Activated naive CD4-positive, alpha-beta T cell treated with anti-CD3 and anti-CD28 coated beads, Interleukin-2, amount 10 ng/mL, durations not matched to agents 7 days and 5 days (primary cell): ENCODE measurements around the gene PAPOLG.
A peak's percentile ranks its signal among the peaks of the same experiment; 100 is the strongest.

Experiments
- CTCF ChIA-PET: fragments of 350-600 bp; sonication (Branson Sonifier 250); formaldehyde crosslinking; loops from one replicate; lab custom pipeline; 2021; ENCODE audit warnings: antibody characterized with exemption; lab: Charles Lee
- DNase-seq: peaks from one replicate; pipeline ENCODE4 v3.0.0-alpha.2; 2020
- H3K27ac Mint-ChIP-seq: one replicate; pipeline ENCODE4 v1.8.0; 2021; ENCODE audit warnings: mild to moderate bottlenecking, moderate library complexity, mixed read lengths
- H3K27me3 Mint-ChIP-seq: one replicate; pipeline ENCODE4 v1.8.0; 2021; ENCODE audit warnings: mild to moderate bottlenecking, mixed read lengths
- H3K36me3 Mint-ChIP-seq: one replicate; pipeline ENCODE4 v1.8.0; 2021; ENCODE audit warnings: mixed read lengths
- H3K4me1 Mint-ChIP-seq: one replicate; pipeline ENCODE4 v1.8.0; 2021; ENCODE audit warnings: mixed read lengths
- H3K4me3 Mint-ChIP-seq: one replicate; pipeline ENCODE4 v1.8.0; 2021; ENCODE audit warnings: mild to moderate bottlenecking, moderate library complexity, mixed read lengths
- H3K9me3 Mint-ChIP-seq: one replicate; pipeline ENCODE4 v1.8.0; 2021; ENCODE audit warnings: mixed read lengths

PAPOLG gene

DNA sequence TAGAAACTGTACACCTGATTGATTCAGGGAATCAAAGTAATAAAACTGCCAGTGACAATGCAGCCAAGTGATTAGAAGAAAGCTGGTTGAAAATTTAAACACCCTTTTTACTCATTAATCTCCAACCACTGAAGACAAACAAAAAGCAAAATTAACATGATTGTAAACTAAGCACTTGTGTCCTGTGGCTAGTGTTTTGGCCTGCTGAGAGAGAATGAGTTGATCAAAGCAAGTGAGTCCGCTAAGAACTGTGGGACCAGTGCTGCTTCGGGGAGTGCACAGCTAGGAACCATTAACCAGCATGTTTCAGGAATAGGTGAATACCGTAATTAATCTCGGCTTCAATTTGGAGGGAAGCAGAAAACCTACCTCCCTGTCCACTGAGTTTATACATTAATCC, 13.6 kb upstream of the PAPOLG start:
- Mint-ChIP-seq H3K9me3 (peaks cover 2% of the 10 kb centered on the region), H3K27ac (no peak overlapping the region), H3K36me3 (no peaks in the 10 kb centered on the region), H3K4me1 (peaks cover 31% of the 10 kb centered on the region), H3K27me3 (peaks cover 39% of the 10 kb centered on the region), H3K4me3 (no peak overlapping the region)
- CTCF ChIA-PET = no interaction called here
- no peak for DNase-seq

DNA sequence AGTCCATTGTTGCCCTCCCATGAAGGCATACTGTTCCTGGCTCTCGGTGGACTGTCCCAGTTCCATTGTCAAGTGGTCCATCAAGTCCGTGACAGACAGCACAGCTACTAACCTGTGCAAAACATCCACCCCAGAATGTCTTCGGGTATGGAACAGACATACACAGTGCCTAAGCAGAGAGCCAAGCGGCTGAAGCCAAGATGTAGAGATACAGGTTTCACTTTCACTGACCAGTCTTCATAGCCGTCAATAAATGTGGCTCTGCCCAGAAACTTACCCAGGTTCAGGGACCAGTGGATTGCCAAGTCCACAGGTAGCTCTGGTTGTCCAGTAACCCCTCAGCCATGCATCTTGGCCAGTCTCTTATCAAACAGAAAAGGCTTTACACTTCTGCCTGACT, 10.7 kb upstream of the PAPOLG start:
- Mint-ChIP-seq H3K27ac (no peak overlapping the region), H3K4me1 (peaks cover 31% of the 10 kb centered on the region), H3K27me3 (peaks cover 22% of the 10 kb centered on the region), H3K36me3 (no peaks in the 10 kb centered on the region), H3K4me3 (no peak overlapping the region), H3K9me3 (no peaks in the 10 kb centered on the region)
- CTCF ChIA-PET = no interaction called here
- DNase-seq = no peak

DNA sequence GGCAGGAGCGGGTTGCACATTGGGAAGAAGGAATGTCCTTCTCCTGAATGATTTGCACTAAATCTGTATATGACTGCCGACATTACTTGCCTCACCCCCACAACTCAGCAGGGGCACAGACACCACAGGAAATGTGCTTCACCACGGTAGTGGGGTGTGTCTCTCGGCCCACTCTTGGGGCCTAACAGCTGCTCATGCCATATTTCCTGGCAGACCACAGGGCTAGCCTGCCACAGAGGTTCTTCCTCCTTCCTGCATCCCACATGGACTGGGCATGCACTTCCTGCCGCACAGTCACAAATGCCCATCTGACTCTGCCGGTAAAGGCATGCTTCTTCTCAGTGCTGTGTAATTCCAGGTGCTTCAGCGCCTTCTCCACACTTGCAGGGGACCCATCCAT, 10.3 kb upstream of the PAPOLG start:
- CTCF ChIA-PET = no interaction called here
- no peak overlapping the region for H3K4me3 Mint-ChIP-seq
- DNase-seq = peak; percentile 29
- H3K27ac Mint-ChIP-seq = no peak overlapping the region
- H3K9me3 Mint-ChIP-seq = no peaks in the 10 kb centered on the region
- H3K36me3 Mint-ChIP-seq = no peaks in the 10 kb centered on the region
- peaks cover 31% of the 10 kb centered on the region for H3K4me1 Mint-ChIP-seq
- peaks cover 23% of the 10 kb centered on the region for H3K27me3 Mint-ChIP-seq

DNA sequence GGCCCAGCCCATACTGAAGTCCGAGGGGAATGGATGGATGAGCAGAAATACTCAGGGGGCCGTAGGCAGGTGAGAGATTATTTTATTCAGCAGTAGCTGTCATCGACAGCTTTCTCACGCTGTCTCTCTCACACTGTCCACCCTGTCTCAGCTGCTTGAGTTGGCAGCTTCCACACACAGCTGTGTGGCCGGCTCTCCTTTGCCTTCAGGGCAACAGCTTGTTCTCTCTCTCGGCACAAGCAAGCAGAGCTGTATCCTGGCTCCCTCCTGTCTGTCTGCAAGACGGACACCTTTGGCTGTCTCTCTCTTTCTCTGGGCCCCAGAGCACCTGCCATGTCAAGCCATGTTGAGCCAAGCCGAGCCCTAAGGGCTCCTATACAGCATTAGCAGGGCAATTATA, 9.8 kb upstream of the PAPOLG start:
- H3K4me1 Mint-ChIP-seq = peaks cover 31% of the 10 kb centered on the region
- no peak for DNase-seq
- CTCF ChIA-PET = no interaction called here
- H3K27me3 Mint-ChIP-seq = peaks cover 23% of the 10 kb centered on the region
- no peak overlapping the region for H3K4me3 Mint-ChIP-seq
- no peak overlapping the region for H3K27ac Mint-ChIP-seq
- no peaks in the 10 kb centered on the region for H3K36me3 Mint-ChIP-seq
- H3K9me3 Mint-ChIP-seq = no peaks in the 10 kb centered on the region

DNA sequence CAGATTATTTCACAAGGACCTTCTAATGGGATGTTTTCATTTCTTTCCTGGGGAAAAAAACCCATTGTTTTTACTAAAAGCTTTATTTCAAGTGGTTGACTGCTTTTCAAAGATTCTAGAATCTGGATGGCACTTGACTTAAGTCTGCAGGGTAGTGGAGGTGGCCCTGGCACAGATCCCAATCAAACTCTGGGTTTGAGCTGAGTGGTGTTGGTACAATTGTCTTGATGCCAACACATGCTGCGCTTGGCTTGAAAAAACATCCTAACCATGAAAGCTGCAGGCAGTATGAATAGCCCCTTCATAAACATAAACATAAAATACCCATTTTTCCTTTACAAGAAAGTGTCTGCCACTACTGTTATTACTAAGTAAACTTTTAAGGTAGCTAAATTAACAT, 3.6 kb downstream of the PAPOLG start:
- CTCF ChIA-PET = no interaction called here
- H3K4me3 Mint-ChIP-seq = no peak overlapping the region
- peaks cover 38% of the 10 kb centered on the region for H3K36me3 Mint-ChIP-seq
- DNase-seq = no peak
- H3K9me3 Mint-ChIP-seq = no peaks in the 10 kb centered on the region
- H3K4me1 Mint-ChIP-seq = peaks cover 30% of the 10 kb centered on the region
- no peak overlapping the region for H3K27ac Mint-ChIP-seq
- no peaks in the 10 kb centered on the region for H3K27me3 Mint-ChIP-seq

DNA sequence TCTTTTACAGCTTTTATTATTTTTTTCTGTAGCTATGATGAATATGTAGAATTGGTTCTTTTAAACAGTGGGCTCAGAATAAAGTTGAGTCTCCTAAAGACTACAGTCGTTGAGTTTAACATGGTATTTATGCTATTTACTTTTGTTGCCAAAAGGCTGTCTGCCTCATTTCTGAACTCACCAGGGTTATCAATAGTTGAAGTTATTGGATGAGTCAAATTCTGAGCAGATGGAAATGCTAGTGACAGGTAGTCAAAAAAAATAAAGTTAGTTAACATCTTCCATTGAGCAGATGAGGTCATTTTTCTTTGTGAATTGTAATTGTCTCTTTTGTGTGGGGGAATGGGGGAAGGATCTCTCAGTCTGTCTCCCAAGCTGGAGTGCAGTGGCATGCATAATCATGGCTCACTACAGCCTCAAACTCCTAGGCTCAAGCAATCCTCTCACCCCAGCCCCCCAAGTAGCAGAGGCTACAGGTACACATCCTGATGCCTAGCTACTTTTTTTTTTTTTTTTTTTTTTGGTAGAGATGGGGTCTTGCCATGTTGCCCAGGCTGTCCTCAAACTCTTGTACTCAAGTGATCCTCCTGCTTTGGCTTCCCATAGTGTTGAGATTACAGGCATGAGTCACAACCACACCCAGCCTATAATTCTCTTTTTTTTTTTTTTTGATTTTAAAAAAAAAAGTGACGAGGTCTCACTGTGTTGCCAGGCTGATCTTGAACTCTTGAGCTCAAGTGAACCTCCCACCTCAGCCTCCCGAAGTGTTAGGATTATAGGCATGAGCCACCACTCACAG, 8.9 kb downstream of the PAPOLG start:
- peaks cover 5% of the 10 kb centered on the region for H3K4me1 Mint-ChIP-seq
- DNase-seq = no peak
- no peaks in the 10 kb centered on the region for H3K9me3 Mint-ChIP-seq
- no peak overlapping the region for H3K27ac Mint-ChIP-seq
- H3K4me3 Mint-ChIP-seq = no peak overlapping the region
- H3K27me3 Mint-ChIP-seq = no peaks in the 10 kb centered on the region
- H3K36me3 Mint-ChIP-seq = peaks cover 58% of the 10 kb centered on the region
- CTCF ChIA-PET = interaction anchor here (1.0 kb wide), 1 partner anchor 233 kb away, joined by 3 read pairs; no protein-coding TSS in a partner anchor

DNA sequence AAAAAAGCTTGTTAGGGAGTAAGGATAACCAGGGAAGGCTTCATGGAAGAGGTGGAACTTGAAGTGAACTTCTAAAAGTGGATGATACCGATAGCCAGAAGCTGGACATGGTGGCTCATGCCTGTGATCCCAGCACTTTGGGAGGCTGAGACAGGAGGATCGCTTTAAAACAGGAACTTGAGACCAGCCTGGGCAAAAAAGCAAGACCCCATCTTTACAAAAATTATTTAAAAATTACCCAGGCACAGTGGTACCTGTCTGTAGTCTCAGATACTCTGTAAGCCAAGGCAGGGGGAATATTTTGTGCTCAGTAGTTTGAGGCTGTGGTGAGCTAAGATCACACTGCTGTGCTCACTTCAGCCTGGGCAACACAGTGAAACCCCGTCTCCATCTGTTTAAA, 10.2 kb downstream of the PAPOLG start:
- Mint-ChIP-seq H3K4me3 (no peak overlapping the region), H3K27ac (no peak overlapping the region)

DNA sequence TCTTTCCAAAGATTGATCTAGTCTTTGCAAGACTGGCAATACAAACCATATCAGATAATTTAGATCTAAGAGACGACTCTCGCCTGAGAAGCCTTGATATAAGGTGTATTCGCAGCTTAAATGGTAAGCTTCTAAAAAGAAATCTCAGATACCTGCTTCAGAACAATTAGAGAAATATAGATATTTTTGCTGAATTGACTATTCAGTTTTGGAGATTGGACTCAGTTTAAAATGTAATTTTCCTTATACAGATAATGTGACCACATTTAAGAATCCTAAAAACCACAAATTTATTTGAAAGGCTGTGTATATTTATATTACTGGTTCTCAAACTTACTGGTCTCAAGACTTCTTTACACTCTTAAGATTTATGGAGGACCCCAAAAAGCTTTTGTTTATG, 15.4 kb downstream of the PAPOLG start:
- Mint-ChIP-seq H3K36me3 (peaks cover 53% of the 10 kb centered on the region), H3K27ac (no peak overlapping the region), H3K27me3 (no peaks in the 10 kb centered on the region), H3K4me3 (no peak overlapping the region), H3K9me3 (no peaks in the 10 kb centered on the region), H3K4me1 (peaks cover 2% of the 10 kb centered on the region)
- CTCF ChIA-PET = no interaction called here
- no peak for DNase-seq

More for the DNA sequence above, 10.2 kb downstream of the PAPOLG start:
- Mint-ChIP-seq H3K36me3 (peaks cover 53% of the 10 kb centered on the region), H3K4me1 (peaks cover 5% of the 10 kb centered on the region), H3K9me3 (no peaks in the 10 kb centered on the region), H3K27me3 (no peaks in the 10 kb centered on the region)
- CTCF ChIA-PET = no interaction called here
- DNase-seq = no peak

DNA sequence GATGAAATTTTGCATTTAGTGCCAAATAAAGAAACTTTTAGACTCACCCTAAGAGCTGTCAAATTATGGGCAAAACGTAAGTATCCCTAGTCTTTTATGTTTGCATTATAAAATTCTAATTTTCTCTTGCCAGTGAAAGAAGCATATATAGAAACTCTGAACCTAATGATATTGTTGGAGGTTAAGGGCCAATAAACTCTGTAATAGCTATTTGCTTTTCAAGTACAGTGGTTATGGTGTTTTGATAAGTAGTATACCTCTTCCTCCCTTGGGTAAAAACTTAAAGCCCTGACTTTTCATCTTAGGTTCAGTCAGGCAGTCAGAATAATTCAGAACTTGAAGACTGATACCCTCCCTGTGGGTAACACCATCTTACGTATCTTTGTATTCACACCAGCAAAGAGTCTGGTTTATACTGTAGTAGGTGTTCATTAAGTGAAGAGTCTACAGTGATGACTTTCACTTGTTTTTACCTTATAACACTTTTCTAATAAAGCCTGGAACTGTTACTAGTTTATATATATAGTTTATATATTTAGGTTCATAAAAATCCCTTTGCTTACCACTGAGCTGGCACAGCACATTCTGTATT, 19.1 kb downstream of the PAPOLG start:
- Mint-ChIP-seq H3K27ac (no peak overlapping the region), H3K27me3 (no peaks in the 10 kb centered on the region), H3K4me1 (no peaks in the 10 kb centered on the region), H3K4me3 (no peak overlapping the region), H3K9me3 (no peaks in the 10 kb centered on the region), H3K36me3 (peaks cover 55% of the 10 kb centered on the region)
- no peak for DNase-seq
- CTCF ChIA-PET = no interaction called here

DNA sequence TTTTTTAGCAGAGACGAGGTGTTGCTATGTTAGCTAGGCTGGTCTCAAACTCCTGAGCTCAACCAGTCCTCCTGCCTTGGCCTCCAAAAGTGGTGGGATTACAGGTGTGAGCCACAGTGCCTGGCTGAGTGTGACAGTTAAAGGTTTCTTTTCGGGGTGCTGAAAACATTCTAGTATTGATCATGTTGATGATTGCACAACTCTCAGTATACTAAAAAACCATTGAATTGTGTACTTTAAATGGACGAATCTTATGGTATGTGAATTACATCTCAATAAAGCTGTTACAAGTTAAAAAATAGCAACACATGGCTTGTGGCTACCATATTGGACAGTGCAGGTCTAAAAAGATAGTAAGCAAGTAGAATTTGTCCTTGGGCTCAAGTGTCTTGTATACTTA, 22.3 kb downstream of the PAPOLG start:
- Mint-ChIP-seq H3K27me3 (no peaks in the 10 kb centered on the region), H3K36me3 (peaks cover 55% of the 10 kb centered on the region), H3K4me1 (no peaks in the 10 kb centered on the region), H3K9me3 (no peaks in the 10 kb centered on the region), H3K4me3 (no peak overlapping the region), H3K27ac (no peak overlapping the region)
- CTCF ChIA-PET = interaction anchor here (0.9 kb wide), 1 partner anchor 70 kb away, joined by 3 read pairs; no protein-coding TSS in a partner anchor
- no peak for DNase-seq

DNA sequence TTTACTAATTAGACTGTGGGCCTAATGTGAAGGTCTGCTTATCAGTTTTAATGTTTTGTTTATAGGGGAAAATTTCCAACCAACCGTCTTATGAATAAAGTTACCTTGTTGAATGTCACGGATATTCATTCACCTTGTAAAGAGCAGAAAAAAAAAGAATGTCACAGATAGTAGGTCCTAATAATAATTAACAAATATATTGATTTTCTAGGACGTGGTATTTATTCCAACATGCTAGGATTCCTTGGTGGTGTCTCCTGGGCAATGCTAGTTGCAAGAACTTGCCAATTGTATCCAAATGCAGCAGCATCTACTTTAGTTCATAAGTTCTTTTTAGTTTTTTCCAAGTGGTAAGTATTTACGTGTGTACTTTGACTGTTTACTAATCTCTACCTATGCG, 23.4 kb downstream of the PAPOLG start:
- peaks cover 52% of the 10 kb centered on the region for H3K36me3 Mint-ChIP-seq
- DNase-seq = no peak
- CTCF ChIA-PET = interaction anchor here (0.6 kb wide), 1 partner anchor 1319 kb away, joined by 3 read pairs; no protein-coding TSS in a partner anchor
- H3K9me3 Mint-ChIP-seq = no peaks in the 10 kb centered on the region
- no peaks in the 10 kb centered on the region for H3K27me3 Mint-ChIP-seq
- no peak overlapping the region for H3K4me3 Mint-ChIP-seq
- H3K4me1 Mint-ChIP-seq = no peaks in the 10 kb centered on the region
- H3K27ac Mint-ChIP-seq = no peak overlapping the region

DNA sequence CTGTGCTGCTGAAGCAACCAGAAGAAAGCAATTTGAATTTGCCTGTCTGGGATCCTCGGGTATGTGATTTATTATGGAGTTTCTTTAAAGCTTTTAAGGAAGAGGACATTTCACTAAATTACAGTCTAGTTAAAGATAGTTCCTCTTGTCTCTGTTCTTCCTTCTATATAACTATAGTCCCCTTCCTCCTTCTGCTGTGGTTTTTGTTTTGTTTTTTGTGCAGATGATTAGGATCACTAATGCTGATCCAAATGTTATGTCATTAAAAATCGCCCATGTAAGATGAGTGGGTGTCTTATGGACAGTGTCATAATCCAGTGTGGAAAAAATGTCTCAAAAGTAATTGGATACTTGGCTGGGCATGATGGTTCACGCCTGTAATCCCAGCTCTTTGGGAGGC, 24.7 kb downstream of the PAPOLG start:
- H3K9me3 Mint-ChIP-seq = no peaks in the 10 kb centered on the region
- no peak overlapping the region for H3K27ac Mint-ChIP-seq
- H3K27me3 Mint-ChIP-seq = no peaks in the 10 kb centered on the region
- no peak overlapping the region for H3K4me3 Mint-ChIP-seq
- DNase-seq = no peak
- peaks cover 47% of the 10 kb centered on the region for H3K36me3 Mint-ChIP-seq
- no peaks in the 10 kb centered on the region for H3K4me1 Mint-ChIP-seq
- CTCF ChIA-PET = no interaction called here

DNA sequence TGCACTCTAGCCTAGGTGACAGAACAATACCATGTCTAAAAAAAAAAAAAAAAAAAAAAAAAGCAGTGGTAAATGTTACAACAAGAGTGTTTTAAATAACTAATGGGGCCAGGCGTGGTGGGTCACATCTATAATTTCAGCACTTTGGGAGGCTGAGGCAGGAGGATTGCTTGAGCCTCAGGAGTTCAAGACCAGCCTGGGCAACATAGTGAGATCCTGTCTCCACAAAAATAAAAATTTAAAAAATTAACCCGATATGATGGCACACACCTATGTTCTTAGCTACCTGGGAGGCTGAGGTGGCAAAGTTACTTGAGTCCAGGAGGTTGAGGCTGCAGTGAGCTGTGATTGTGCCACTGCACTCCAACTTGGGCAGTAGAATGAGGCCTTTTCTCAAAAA, 37.1 kb downstream of the PAPOLG start:
- Mint-ChIP-seq H3K4me1 (peaks cover 19% of the 10 kb centered on the region), H3K9me3 (no peaks in the 10 kb centered on the region), H3K27ac (no peak overlapping the region), H3K36me3 (peaks cover 55% of the 10 kb centered on the region), H3K4me3 (no peak overlapping the region), H3K27me3 (no peaks in the 10 kb centered on the region)
- DNase-seq = no peak
- CTCF ChIA-PET = interaction anchor here (0.7 to 1.6 kb wide), 7 partner anchors 9 to 208 kb away, joined by 3 to 18 read pairs (median 3); no protein-coding TSS in a partner anchor

DNA sequence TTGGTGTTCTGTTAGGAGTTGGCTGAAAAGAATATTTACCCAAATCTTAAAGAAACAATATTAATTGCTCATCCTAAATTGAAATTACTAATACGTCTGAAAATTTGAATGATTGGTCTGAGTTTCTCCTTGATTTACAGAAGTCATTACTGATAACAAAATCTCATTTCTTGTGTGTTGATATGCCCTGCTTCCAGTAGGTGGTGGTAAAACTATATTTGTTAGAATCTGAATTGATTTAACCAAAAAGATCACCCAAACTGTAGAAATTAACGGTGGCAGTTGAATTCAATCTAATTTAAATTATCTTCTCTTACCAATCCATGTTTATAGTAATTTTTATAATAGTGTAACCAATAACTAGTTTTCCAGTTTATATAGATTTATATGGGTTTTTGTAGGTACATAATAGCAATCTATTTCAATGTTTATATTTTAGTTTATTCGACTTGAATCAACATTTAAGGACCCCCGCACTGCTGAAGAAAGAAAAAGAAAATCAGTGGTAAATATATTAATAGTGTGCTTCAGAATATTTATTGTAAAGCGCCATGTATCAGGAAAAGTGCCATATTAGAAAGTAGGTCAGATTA, 38.3 kb downstream of the PAPOLG start:
- Mint-ChIP-seq H3K27me3 (no peaks in the 10 kb centered on the region), H3K36me3 (peaks cover 52% of the 10 kb centered on the region), H3K27ac (no peak overlapping the region), H3K4me1 (peaks cover 19% of the 10 kb centered on the region), H3K4me3 (no peak overlapping the region), H3K9me3 (no peaks in the 10 kb centered on the region)
- no peak for DNase-seq
- CTCF ChIA-PET = interaction anchor here (1.0 to 1.6 kb wide), 6 partner anchors 8 to 207 kb away, joined by 3 to 18 read pairs (median 4); no protein-coding TSS in a partner anchor
